NCI-H510A (cell line): Measurements from ENCODE around the gene NFIX.

Experiments
- DNase-seq: peaks from one replicate; lab custom pipeline; 2025; lab: John Stamatoyannopoulos, UW

NFIX gene

GRCh38 chr19:13008926-13009787 lies 13.9 kb downstream of the NFIX start:
- no peak for DNase-seq

- no peak for DNase-seq
These were observed 15.0 kb downstream of the NFIX start for GRCh38 chr19:13010038-13010991.

GRCh38 chr19:13010992-13011652 lies 15.8 kb downstream of the NFIX start:
- no peak for DNase-seq

DNA sequence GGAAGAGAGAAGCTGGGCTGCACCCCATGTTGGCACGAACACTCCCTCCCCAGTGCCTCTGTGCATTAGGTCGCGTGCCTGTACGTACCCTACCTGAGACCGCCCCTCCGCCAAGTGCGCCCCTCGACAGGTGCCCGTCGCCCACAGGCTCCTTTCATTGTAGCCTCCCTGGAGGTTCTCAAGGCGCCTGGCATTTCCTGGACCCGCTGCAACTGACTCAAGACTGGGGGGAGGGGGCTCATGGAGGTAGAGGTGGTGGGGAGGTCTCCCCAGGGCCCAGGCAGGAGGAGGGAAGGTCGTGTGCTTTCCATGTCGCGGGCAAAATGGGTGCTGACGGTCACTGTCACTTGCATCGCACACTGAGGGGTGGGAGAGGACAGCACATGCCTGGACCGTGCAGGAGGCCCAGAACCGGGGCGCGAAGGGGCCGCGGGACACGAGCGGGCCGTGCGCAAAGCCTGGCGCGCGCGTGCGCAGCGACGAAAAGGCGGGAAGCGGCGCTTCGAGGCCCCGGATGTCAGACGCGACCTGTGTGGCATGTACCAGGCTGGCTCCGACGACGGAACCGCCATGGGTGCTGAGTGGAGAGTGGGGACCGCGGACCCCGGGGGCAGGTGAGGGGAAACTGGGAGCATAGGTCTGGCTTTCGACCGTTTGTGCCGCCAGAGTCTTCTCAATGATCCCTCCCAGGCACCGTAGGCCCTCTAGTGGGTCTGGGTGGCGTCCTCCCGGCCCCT lies 16.5 kb downstream of the NFIX start:
- no peak for DNase-seq

GRCh38 chr19:13012390-13012689 lies 17.1 kb downstream of the NFIX start:
- no peak for DNase-seq

DNA sequence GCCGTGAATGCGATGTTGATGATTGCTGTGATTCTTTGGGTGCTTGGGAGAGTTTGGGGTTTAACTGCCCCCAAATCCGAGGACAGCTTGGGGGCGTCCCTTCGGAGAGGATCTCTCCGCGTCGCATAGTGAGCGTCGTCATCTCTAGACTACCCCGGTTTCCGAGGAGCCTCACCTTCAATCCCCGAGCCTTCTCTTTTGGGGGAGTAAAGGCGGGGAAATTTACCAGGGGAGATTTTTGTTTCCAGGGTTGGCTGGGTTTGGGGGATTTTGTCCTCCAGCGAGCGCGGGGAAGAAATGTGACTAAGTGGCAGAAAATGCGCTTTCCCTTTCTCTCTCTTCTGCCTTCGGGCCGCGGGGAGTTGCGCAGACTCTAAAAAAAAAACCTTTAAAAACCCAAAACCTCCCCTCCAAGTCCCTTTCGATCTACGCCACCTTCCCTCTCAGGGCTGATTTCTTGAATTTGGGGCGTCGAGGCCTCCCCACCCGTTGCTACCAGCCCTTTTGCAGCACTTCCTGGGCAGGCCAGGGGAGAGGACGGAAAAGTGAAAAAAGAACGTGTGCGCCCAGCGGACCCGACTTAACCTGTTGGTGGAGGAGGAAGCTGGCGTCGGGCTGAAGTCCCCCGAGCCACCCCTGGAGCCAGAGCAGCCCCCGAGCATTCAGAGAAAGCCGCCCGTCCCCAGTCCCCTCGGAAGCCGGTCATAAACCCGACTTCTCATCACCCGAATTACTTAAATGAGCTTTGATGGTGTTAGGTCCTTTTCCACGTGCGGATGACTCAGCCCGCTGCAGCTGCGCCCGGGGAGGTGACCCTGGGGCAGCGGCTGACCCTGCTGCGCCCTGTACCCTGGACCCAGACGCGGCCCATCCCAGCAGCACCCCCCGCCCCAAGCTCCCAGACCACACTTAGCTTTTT lies 17.7 kb downstream of the NFIX start:
- DNase-seq = no peak

- DNase-seq = no peak
These were observed 18.4 kb downstream of the NFIX start for GRCh38 chr19:13013649-13014048.

DNA sequence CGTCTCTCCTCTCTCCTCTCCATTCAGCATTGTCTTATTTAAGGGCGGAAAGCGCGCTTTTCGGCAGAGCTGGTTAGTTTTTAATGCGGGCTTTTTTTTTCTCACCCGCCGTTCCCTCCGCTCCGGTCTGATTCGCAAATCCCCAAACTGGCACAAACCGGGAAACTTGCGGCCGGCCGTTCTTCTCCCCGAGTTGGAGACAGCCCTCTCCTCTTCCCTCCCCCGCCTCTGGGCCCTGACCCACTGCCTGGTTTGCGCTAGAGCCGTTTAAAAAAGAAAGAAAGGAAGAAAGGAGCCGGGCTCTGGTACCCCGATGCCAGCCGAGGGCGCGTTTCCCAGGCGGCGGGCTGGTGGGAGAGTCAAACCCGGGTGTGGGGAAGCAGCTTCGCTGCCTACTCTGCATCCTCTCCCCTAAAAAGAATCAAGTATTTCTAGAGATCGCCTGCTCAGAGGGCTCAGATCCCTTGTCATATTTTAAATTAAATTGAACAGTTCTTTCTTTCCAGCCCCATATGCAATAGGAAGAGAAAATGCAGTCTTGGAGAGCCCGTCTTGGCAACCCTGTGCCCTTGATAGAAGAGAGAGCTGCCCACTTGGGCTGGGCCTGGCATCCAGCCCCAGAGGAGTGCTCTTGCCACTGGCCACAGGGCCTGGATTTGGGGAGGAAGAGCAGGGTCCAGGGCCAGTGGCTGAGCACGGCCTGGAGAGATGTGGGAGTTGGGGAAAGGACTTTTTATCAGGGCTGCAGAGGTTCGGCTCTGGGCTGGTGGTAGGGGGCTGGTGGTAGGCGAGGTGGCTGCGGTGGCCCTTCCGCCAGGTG lies 19.0 kb downstream of the NFIX start:
- no peak for DNase-seq

- no peak for DNase-seq
These were observed 19.6 kb downstream of the NFIX start for GRCh38 chr19:13014921-13015280.

- no peak for DNase-seq
These were observed 20.3 kb downstream of the NFIX start for GRCh38 chr19:13015361-13016223.

DNA sequence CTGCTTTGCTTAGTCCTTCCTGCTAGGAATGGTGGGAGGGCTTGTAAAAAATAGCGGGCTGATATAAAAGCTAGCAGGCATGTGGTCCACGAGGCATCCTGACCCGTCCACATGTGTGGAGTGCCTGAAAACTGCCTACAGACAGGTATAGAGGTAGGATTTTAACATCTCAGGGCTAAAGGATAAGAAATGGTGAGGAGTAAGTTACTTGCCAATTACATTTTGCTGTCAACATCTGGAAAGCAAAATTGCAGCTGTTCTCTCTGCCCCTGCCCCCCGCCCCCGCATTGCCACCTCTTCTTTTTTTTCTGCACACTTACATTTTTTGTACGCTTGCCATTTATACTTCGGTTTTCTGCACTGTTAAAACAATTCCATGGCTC lies 21.0 kb downstream of the NFIX start:
- no peak for DNase-seq

DNA sequence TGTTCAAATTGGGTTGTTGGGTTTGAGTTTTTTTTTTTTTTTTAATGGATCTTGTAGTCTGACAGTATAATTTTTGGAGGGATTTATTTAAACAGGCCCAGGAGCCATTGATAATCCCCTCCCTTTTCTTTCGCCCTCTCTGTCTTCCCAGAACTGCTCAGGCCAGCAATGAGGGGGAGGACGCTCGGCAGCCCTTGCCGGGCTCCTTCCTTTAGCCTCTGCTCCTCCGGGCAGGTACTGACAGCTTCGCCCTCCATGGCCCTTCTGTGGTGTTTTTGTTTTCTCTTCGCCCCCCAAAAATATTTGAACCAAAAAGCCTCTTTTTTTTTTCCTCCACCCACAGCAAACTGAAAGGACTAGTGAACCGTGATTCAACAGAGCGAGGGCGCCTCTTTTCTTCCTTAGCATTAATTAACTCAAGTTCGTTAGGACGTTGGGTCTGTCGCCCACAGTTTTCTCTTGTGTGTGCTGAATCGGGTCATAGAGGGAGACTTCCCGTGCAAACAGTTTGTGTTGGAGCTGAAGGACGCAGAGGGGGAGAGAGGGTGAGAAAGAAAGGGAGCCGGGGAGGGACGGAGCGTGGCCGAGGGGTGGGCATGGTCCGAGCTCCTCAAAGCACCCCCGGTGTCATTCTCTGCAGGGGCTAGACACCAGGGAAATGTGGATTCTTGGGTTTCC lies 21.5 kb downstream of the NFIX start:
- no peak for DNase-seq

DNA sequence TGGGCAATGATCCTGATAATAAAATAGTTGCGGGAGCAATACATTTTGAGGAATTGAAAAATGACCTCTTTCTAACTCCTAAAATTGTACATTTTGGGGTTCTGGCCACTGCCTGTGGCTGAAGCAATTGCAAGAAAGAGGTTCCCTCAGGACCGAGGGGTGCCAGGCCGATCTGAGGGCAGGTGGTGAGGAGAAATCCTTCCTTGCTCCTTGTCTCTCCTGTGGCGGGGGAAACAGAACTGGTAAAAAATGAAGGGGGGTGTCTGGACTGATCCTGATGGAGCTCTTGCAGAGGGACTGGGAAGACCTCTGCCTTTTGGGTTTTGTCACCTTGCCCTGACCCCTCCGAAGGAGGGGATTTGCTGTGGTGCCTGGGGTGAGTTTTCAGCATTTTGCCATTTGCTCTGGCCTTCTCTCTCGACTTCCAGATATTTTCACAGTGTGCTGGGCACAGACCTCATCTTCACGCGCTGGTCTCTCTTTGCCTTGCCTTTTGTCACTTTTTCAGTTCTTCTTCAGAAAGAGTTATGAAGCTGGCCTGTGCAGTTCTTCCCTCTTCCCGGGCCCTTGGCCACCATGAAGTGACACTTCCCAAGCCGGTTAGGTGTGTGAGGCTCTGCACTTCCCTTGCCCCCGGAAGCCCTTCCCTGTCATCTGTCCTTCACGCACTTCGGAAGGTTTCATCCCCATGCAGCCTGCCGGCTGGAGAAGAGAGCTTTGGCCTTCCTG lies 22.2 kb downstream of the NFIX start:
- DNase-seq = no peak

GRCh38 chr19:13018035-13018914 lies 23.0 kb downstream of the NFIX start:
- DNase-seq = no peak

DNA sequence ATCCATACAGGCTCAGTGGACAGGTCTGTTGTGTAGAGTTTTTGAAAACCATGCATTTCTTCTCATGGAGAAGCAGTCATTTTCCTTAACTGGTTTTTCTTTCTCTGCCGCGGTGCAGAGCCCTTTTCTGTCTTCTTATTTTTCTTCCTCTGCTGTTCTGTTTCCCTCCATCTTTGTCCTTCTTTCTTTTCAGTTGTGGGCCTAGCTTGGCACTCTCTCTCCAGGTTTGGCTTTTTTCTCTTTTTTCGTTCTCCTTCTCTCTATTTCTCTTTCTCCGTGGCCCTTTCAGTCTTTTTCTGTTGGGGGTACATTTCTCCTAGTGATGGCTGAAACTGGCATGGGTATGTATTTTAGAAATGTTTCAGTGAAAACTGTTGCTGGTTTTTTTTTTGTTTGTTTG lies 24.1 kb downstream of the NFIX start:
- DNase-seq = no peak

DNA sequence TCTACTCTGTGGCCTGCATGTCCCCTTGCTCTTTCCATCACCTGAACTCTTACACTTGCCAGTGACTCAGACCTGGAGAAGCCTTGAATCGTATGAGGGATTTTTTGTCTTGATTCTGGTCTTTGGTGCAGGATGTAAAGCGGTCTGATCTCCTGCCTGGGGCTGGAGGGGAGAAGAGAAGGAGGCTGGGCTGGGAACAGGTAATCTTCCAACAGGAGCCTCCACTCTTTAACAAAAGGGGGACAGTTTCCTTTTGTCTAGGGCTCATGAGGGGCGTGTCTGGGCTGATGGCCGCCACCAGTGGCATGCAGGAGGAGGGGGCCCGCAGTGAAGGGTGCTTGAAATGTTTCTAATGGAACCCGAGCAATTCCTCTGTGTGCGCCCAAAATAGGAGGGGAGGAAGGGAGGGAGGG lies 24.7 kb downstream of the NFIX start:
- no peak for DNase-seq
